HG03159 (cell line): Measurements from ENCODE around the gene CEP104.

Experiments
- ATAC-seq: cut with Tn5 transposase; IDR thresholded peaks from one replicate; pipeline ENCODE4 v1.9.1; 2021; ENCODE audit warnings: mild to moderate bottlenecking, moderate library complexity; ENCODE audit not compliant: unreplicated experiment

The CEP104 gene

DNA sequence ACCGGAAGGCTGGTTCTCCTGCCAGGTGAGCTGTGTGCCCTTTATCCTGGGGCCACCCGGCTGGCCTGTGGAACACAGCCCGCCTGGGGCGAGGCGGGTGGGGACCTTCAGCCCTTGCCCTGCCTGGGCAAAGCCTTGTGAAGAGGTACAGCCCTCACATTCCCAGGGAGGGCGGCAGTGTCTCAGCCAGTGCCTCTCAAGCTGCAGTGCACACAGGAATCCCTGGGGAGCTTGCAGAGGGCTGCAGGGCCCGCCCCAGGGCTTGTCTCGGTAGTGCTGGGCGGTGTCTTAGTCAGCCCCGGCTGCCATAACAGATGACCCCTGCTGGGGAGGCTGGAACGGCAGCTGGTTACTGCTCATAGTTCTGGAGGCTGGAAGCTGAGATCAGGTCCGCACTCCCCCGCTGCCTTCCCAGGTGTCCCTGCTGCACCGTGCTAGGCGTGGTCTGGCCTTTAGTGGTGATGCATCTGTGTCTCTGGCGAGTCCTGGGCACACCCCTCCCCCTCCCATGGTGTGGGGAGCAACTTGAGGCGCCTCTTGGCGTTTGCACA lies 12.8 kb upstream of the CEP104 start:
- no peak for ATAC-seq

DNA sequence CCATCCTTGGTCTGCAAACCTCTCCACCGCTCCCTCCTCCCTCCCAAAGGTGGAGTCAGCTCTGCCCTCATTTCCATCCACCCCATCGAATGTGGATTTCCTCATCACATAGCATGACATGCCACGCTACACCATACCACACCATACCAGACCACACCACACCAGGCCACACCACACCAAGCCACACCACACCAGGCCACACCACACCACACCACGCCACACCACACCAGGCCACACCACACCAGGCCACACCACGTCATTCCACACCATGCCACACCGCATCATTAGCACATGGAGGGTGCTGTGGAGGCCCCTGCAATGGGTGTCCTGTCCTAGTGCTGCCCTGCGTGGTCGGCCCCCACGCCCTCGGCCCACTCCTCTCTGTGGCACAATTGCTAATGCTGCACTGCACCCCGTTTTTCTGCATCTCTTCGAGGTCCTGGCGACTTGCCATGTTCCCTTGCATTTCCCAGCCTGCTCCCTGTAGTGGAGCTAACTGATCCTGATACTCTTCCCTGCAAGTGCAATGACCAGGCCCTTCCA lies 11.5 kb upstream of the CEP104 start:
- no peak for ATAC-seq

DNA sequence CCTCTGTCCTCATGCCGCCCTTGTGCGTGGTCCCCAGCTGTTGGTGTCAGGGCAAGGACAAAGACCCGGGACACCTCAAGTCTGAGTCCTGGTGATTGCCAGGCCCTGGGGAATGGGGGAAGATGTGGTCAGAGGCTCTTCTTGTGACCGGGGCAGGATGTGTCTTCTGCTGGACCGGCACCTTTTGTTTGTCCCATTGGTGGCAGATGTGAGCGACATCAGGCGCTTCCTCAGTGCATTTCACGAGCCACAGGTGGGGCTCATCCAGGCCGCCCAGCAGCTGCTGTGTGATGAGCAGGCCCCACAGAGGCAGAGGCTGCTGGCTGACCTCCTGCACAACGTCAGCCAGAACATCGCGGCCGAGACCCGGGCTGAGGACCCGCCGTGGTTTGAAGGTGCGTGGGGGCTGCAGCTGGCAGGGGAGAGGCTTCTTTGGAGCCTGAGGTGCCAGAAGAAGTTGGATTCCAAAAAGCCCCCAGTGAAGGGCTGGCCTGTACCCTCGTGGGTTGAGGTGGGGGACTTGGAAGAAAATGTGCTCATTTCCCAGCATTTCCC lies 8.7 kb upstream of the CEP104 start:
- no peak for ATAC-seq

DNA sequence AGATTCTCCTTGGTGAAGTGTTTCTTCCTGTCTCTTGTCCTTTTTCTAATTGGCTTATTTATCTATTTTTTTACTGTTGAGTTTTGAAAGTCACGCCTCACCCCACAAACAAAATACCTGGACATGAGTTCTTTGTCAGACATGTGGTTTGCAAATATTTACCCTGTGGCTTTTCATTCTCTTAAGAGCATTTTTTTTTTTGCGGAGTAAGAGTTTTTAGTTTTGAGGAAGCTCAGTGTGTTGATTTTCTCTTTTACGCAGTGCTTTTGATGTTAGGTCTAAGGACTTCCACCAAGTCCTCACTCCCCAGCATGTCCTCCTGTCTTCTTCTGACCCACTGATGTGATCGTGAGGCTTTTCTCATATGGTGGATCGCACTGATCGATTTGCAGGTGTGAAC lies 7.9 kb upstream of the CEP104 start:
- no peak for ATAC-seq

DNA sequence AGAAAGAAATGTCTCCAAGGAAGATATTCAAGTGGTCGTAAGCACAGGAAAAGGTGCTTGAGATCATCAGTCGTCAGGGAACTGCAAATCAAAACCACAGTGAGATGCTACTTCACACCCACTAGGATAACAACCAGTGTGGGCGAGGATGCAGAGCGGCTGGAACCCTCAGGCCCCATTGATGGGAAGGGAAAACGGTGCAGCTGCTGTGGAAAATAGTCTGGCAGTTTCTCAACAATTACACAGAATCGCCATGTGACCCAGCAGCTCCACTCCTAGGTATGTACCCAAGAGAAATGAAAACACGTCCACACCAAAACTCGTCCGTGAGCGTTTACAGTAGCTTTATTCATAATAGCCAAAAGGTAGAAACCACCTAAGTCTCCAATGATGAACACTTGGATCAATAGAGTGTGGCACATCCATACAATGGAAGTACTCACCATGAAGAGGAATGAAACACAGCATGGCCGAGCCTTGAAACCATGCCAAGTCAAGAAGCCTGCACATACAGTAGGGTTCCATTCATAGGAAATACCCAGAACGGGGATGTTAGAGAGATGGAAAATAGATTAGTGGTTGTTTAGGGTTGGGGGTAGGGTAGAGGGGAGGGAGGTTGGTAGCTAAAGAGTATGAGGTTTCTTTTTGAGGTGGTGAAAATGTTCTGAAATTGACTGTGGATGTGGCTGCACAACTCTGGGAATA lies 6.4 kb upstream of the CEP104 start:
- ATAC-seq, result no peak

DNA sequence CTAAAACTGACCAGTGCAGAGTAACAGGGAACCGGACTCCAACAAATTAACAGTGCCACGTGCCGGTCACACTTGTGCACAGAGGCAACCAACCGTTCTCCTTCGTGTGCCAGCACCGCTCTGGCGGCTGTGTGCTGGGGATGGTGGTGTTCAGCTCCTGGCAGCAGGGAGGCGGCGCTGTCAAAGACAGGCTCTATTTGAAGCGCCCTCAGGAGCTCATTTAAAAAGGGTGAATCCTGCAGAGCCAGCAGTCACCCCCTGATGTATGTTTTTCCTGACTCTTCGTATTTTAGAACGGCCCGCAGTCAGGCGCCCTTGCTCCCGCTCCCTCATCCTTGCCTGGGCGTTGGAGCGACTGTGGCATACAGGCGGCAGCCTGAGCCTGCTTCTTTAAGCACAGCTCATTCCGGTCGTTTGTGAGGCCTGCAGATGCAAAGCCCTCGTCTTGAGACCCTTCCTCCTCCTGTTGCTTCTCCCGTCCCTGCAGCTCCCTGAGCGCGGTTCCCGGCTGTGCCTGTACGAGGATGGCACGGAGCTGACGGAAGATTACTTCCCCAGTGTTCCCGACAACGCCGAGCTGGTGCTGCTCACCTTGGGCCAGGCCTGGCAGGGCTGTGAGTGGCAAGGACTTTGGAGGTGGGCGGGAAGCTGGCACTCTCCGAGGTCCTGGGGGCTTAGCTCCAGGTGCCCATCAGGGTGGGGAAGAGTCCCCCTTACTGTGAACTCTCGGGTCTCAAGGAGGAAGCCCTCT lies 1.4 kb upstream of the CEP104 start:
- no peak for ATAC-seq

DNA sequence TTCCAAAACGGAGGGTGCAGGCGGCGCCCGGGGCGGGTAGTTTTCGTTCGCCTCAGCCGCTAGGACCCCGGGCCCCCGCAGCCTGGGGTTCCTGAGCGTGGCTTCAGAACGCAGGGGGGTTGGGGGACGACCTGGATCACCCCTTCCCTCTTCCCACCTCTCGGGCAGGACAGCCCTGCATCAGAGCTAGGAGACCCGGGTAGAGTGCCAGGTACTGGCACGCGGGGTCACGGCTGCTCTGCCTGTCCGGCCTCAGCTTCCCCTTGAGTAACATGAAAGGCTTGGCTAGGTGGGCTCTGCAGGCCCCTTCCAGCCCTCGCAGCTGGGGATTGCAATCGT lies 749 bp upstream of the CEP104 start:
- ATAC-seq, result no peak

DNA sequence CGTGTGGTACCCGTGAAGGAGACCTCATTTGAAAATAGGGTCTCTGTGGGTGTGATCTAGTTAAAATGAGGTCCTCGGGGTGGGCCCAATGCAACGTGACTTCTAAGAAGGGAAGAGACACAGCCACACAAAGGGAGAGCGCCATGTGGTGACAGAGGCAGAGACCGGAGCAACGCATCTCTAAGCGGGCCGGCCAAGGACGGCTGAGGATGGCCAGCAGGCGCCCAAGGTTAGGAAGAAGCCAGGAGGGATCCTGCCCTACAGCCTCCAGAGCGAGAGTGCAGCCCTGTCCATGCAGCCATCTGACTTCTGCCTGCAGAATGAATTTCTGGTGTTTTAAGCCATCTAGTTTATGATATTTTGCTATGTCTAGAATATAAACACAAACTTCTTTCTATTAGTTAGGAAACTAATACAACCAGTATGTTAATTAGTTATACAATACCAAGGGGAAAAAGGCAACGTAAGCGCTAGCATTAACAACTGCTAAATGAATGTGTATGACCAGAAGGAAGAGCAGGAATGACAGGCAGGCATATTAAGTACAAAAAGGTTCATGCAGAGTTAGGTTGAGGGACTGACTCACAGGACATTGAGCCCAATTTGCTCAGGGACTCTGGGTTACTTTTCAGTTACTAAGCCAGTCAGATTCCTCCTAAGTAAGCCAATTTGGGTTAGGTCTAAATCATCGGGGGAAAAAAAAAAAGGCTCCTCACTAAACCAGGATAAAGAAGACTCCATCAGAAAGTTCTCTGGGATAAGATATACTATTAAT lies 4.1 kb downstream of the CEP104 start:
- no peak for ATAC-seq

DNA sequence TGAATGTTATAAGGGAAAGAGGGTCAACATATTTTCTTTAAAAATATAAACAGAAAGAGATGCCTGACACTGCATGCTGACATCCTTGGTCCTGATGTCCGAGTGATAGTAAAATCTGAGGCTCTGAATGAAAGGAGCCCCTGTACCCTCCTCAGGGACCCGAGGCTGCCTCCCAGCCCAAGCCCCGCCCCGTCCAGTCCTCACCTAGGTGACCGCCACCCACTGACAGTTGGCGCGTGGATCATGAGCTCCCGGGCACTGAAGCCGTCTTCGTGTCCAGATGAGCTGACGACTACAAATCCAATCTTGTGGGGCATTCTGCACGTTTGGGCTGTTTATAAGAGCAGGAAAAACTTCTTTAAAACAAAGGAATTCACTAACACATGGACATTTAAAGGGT lies 4.9 kb downstream of the CEP104 start:
- no peak for ATAC-seq

DNA sequence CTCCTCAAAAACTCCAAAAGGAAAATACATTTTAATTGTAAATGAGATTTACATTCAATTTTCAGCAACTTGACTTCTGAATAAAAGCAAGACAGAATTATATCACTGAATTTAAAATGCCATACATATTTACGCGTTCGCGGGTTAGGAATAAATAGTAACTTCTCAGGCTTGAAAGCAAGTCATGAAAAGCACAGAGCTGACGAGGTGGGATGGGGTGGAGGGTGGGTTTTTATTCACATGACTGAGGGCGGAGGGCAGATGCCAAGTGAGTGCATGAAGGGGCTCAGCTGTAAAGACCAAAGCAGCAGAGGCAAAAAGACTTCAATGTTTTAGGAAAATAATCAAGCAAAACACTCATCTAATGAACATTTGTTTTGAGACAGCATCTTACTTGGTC lies 5.7 kb downstream of the CEP104 start:
- no peak for ATAC-seq

DNA sequence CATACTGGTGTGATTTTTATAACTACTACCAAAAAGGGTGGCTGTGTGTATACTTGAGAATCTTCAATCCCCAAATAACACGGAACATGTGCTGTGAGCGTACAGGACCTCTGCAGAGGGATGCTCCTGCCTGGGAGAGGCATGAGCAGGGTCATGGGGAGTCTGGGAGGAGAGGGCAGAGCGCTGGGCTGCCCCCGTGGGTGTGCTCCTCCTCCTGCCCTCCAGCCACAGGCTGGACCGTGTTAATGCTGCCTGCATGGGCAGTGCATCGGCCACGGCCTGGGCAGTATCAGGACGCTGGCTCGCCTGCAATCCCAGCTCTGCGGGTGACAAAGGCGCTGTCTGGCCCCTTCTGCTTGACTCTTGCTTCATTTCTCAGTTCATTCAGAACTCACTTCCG lies 6.2 kb downstream of the CEP104 start:
- ATAC-seq, result no peak

DNA sequence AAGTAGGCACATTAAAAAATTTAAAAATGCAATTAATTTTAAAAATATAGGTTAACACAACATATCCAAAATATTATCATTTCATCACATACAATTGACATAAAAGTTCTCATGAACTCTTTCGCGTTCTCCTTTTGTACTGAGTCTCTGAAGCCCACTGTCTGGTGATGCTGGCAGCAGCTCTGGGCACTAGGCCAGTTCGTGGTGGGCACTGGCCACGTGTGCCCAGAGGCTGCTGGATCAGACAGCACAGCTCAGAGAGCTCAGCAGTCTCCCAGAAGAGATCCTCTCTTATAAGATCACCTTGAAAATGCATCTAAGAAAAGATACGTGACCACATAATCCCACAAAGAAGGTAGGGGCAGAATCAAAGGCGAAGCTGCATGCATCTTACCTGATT lies 9.9 kb downstream of the CEP104 start:
- ATAC-seq, result no peak

DNA sequence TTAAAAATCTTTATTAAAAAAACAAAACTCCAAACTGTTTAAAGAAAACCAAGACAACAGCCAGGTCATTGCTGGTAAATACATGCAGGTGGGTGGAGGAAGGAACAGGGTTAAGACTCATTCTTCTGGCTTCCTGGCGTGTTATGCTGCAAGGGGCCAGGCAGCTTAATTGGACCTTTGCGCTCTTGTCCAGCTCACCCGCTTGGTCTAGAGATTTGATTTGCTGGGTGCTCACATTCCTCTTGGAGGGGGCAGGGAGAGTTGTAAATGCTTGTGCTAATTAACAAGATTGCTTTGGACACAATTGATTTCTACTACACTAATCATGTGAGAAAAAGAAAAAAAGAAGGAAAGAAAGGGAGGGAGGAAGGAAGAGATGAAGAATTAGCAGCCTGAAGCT lies 10.5 kb downstream of the CEP104 start:
- no peak for ATAC-seq

DNA sequence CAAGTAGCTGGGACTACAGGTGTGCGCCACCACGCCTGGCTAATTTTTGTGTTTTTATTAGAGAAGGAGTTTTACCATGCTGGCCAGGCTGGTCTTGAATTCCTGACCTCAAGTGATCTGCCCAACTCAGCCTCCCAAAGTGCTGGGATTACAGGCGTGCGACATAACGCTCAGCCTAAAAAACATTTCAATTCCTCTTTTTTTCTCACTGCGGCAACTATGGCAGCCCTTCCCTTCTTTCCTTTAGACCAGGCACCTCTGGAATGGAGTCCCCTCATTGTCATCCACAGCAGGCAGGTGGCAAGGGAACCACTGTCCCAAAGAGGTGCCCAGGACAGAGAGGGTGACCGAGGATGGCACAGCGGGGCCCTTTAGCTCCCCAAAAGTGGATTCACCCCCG lies 14.1 kb downstream of the CEP104 start:
- ATAC-seq, result no peak

DNA sequence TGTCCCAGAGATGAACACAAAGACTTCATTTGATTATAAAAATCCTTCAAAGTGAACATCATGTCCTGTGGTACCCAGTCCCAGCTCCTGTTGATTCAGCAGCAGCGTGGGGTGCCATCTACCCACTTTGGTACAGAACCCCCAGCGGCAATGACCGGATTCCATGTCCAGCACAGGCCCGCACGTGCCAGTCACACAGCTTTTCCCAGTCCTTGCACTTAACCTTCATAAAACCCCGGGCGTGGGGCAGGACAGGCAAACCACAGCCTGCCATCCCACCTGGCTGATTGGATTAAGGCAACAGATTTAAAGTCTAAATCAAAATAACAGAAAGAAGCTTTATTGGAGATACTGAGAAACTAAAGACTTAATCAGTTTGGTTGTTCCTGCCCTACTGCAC lies 15.5 kb downstream of the CEP104 start:
- no peak for ATAC-seq

DNA sequence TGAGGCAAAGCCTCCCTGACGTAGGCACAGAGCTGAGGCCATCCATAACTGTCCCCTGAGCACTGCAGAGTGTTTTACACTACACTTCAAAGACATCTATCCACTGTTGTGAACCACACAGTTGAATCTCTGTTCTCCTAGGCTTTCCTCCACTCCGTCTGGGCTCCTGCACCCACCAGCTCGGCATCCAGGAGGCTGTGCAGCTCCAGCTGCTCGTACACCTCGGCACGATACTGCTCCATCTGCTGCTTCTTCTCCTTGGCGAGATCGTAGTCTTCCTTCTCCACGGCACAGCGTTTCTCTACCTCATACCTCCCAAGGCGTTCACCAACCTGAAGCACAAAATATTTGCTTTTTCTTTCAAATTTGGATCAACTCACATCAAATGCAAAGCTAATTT lies 18.2 kb downstream of the CEP104 start:
- no peak for ATAC-seq

DNA sequence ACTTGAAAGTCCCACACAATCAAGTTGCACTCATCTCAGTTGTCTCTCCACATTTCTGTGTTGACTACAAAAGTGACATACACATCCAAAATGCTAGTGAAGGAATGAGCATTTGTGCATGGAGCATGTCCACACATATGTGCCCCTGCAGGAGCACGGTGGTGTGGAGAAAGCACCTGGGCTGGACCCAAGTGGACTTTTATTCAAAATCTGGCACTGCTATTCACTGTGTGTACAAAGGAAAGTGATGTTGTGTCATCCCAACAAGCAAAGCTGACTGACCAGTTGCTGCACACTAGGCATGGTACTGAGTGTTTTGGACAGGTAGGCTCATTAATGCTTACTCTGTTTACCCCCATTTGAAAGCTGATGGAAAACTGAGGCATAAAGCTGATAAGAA lies 19.3 kb downstream of the CEP104 start:
- ATAC-seq, result no peak

DNA sequence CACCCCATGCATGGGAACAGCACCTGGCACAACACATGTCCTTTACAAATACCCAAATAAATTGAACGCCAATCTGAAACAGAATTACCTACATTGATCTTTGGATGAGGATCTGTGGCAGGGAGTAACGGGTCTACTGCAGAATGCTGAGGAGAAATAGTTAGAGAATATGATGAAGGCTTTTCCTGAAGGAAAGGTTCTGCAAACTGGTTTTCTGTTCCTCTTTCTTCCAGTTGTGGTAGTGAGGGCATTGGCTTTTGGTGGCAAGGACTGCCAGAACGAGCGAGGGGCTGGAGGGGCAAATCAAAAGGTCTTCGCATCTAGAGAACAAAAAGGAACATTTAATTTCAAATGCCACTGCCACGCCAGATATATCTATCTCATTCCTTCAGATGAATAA lies 19.8 kb downstream of the CEP104 start:
- ATAC-seq, result no peak

DNA sequence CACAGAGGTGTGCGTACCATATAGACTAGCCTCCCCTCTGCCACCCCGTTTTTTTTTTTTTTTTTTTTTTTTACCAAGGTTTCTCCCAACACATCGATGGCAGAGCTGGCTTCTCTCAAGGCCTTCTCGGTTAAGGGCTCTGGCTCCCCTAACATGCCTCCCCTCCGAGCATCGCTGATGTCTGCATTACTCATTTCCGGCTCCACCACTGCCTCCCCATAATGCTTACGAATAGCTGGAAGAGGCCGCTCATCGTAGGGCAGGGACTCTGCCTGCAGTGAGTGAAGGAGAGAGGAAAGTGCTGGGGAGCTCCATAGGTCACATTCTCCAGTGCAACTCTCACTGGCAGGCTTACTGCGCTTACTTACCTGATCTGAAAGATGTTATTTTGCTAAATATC lies 20.6 kb downstream of the CEP104 start:
- ATAC-seq, result no peak

DNA sequence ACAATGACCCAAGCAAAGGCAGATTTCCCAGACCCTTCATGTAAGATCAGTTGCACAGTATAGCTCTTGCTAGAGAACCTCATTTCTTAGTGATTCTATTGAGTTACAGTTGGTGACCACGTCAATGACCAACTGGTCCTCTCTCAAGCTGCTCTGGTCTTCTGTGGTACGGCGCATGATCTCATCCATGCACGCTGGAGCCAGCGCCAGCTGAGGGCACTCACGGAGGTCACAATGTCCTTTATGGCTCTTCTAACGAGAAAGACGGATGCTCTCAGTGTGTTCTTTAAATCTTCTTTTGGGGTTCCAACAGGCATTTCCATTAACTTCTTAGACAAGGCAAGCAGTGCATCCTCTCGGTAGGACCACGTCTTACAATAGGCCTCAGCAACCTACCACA lies 22.3 kb downstream of the CEP104 start:
- ATAC-seq, result no peak

DNA sequence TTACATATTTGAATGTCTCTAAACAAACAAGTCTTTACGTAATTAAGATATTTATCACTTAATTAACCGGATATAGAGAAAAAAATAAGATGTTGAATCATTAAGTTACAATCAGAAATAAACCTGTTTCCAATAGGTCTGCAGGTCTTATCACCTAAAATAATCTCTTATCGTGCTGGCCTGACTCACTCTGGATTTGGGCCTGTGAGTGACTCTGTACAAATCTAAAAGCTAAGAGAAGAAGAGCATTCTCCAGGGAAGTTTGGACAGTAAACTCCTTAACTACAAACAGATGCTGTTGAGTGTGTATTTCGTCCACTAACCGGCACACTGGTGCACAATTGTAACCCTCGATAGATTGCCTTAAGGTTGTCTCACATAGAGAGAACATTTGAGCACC lies 25.3 kb downstream of the CEP104 start:
- no peak for ATAC-seq
